Tibial artery (tissue), 4 donors: ENCODE data around the gene KRTAP1-1.
A peak's percentile ranks its signal among the peaks of the same experiment; 100 is the strongest.

Experiments
- DNase-seq, 2 donors: peaks; one replicate each; pipeline ENCODE4 v3.0.0-alpha.2; 2019
- H3K27ac ChIP-seq, 2 donors: fragments of 200-600 bp; sonication (generic) in 1 of 2; 1 replicate in 1 of 2; 2 replicates in 1 of 2; pipeline ENCODE4 v1.5.1; 2018 to 2019; ENCODE audit warnings: mild to moderate bottlenecking in 1 of 2
- H3K27me3 ChIP-seq, 2 donors: fragments of 200-600 bp; sonication (generic) in 1 of 2; one replicate each; pipeline versions ENCODE4 v1.5.1 to v1.6.0; 2016 to 2019
- H3K36me3 ChIP-seq, 3 donors: fragments of 200-600 bp; sonication (generic) in 2 of 3; one replicate each; pipeline ENCODE4 v1.5.1; 2016 to 2019; ENCODE audit warnings: mild to moderate bottlenecking in 2 of 3
- H3K4me1 ChIP-seq, 4 donors: fragments of 200-600 bp; sonication (generic) in 2 of 4; 1 replicate in 3 of 4; 2 replicates in 1 of 4; pipeline ENCODE4 v1.5.1; 2016 to 2019
- H3K4me3 ChIP-seq, 2 donors: fragments of 200-600 bp; sonication (generic) in 1 of 2; 1 replicate in 1 of 2; 2 replicates in 1 of 2; pipeline ENCODE4 v1.5.1; 2018 to 2019; ENCODE audit warnings: mild to moderate bottlenecking in 2 of 2
- H3K9me3 ChIP-seq, 3 donors: fragments of 200-600 bp; sonication (generic) in 1 of 3; one replicate each; pipeline ENCODE4 v1.5.1; 2016 to 2019
- intact Hi-C: fragments of 100-400 bp; cut with DNase I; formaldehyde crosslinking; loops from one replicate; pipeline ENCODE4 v1.15.0; 2023; ENCODE audit warnings: low total_unique reads
- TF ChIP-seq, protein P1 (sequence below), 2 experiments: fragments of 200-600 bp in 1 of 2; fragments of 450-650 bp in 1 of 2; IDR thresholded peaks; one replicate each; pipeline ENCODE4 v1.5.1; 2017 to 2019; ENCODE audit warnings: antibody characterized with exemption in 2 of 2, mild to moderate bottlenecking in 1 of 2, moderate library complexity in 1 of 2

Gene KRTAP1-1

DNA sequence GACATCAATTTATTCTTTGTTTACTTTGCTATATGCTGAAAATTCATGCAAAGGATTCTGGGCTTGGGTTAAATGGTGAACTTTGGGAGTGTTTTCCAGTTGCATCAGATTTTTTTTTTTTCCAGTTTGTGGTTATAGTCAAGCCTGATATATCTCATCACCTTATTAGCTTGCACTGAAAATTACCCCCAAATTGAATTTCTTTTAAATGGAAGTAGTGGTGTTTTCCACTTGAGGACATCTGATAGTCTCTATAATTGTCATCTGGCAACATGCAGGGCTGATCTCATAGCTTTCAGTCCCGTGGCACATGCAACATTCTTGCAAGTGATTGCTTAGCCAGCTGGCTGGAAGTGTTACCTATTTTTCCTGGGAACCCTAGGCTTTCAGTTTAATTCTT lies 27.6 kb downstream of the KRTAP1-1 start:
- H3K36me3 ChIP-seq: no peaks in the 10 kb centered on the region
- no peaks in the 10 kb centered on the region for H3K27me3 ChIP-seq
- H3K4me1 ChIP-seq: no peaks in the 10 kb centered on the region
- H3K4me3 ChIP-seq: no peak overlapping the region
- H3K9me3 ChIP-seq: no peaks in the 10 kb centered on the region
- intact Hi-C loops: no loop called here
- DNase-seq: peak in 1 of 2 donors; percentile 31
- no peak overlapping the region for H3K27ac ChIP-seq
- TF ChIP-seq, protein P1, sequence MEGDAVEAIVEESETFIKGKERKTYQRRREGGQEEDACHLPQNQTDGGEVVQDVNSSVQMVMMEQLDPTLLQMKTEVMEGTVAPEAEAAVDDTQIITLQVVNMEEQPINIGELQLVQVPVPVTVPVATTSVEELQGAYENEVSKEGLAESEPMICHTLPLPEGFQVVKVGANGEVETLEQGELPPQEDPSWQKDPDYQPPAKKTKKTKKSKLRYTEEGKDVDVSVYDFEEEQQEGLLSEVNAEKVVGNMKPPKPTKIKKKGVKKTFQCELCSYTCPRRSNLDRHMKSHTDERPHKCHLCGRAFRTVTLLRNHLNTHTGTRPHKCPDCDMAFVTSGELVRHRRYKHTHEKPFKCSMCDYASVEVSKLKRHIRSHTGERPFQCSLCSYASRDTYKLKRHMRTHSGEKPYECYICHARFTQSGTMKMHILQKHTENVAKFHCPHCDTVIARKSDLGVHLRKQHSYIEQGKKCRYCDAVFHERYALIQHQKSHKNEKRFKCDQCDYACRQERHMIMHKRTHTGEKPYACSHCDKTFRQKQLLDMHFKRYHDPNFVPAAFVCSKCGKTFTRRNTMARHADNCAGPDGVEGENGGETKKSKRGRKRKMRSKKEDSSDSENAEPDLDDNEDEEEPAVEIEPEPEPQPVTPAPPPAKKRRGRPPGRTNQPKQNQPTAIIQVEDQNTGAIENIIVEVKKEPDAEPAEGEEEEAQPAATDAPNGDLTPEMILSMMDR (IDR thresholded peaks at IDR 0.05): no peak

DNA sequence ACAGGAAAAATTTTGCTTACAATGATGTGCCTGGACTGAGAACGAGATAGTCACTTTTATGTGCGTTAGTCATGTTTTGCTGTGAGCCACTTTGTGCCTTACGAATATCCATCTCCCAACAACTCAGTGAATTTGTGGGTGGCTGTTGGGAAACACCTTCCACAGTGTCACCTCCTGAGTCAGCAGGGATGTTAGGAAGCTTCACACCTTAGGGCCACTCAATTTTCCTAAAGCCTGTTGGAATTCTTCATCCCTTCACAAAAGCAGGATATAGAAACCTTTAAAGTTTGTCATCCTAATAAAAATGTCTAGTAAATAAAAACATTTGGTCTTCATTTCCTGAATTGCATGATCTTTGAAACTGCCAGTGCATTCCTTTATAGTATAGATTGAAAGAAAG lies 28.1 kb downstream of the KRTAP1-1 start:
- intact Hi-C loops: no loop called here
- H3K4me1 ChIP-seq: no peaks in the 10 kb centered on the region
- no peak for DNase-seq
- TF ChIP-seq, protein P1 (IDR thresholded peaks at IDR 0.05): no peak
- no peaks in the 10 kb centered on the region for H3K36me3 ChIP-seq
- no peak overlapping the region for H3K4me3 ChIP-seq
- no peaks in the 10 kb centered on the region for H3K27me3 ChIP-seq
- H3K9me3 ChIP-seq: no peaks in the 10 kb centered on the region
- no peak overlapping the region for H3K27ac ChIP-seq

DNA sequence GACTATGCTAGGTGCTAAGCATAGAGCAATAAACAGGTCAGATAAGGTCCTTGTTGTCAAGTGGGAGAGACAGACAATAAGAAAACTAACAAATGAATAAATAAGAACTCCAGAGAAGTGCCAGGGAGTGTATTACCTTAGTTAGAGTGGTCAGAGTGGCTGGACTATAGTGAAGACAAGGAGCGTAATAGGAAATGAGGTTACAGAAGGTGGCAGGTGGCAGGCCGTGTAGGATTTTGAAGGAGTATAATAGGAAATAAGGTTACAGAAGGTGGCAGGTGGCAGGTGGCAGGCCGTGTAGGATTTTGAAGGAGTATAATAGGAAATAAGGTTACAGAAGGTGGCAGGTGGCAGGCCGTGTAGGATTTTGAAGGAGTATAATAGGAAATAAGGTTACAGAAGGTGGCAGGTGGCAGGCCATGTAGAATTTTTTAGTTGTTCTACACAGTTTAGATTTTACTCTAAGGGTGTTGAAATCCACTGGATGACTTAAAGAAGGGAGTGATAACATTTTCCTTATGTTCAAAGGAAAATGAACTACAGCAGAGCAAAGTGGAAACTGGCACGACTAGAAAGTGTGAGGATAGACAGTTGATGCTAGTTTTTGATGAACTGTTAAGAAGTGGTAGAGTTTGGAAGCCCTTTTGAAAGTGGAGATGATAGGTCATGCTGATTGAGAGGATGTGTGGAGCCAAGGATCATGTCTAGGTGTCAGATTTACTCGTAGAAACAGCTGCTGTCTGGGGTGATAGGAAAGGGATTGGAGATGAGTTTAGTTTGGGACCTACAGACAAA lies 28.7 kb downstream of the KRTAP1-1 start:
- Histone ChIP-seq H3K4me3 (no peak overlapping the region), H3K4me1 (no peaks in the 10 kb centered on the region), H3K27me3 (no peaks in the 10 kb centered on the region), H3K9me3 (no peaks in the 10 kb centered on the region), H3K27ac (no peak overlapping the region), H3K36me3 (no peaks in the 10 kb centered on the region)
- no peak for DNase-seq
- intact Hi-C loops: no loop called here
- TF ChIP-seq, protein P1 (IDR thresholded peaks at IDR 0.05): no peak

DNA sequence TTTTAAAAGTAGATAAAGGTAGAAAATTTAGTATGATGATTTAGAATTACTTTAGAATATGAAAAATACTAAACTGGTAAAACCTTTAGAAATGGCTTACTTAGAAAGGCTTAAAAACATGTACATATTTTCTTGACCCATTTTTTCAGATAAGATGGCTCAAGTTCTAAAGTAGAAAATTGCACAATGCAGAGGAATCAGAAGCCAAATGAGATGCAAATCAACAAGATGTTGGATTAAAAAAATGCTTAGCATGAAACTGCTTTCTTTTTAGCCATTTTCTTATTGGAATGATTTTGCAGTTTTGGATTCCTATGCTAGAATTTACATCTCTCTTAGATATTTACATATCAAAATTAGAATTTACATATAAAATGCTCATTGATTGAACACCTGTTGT lies 30.8 kb downstream of the KRTAP1-1 start:
- intact Hi-C loops: no loop called here
- no peak overlapping the region for H3K27ac ChIP-seq
- no peak for DNase-seq
- no peak overlapping the region for H3K4me3 ChIP-seq
- no peaks in the 10 kb centered on the region for H3K36me3 ChIP-seq
- TF ChIP-seq, protein P1 (IDR thresholded peaks at IDR 0.05): no peak
- no peaks in the 10 kb centered on the region for H3K27me3 ChIP-seq
- no peaks in the 10 kb centered on the region for H3K9me3 ChIP-seq
- no peaks in the 10 kb centered on the region for H3K4me1 ChIP-seq

DNA sequence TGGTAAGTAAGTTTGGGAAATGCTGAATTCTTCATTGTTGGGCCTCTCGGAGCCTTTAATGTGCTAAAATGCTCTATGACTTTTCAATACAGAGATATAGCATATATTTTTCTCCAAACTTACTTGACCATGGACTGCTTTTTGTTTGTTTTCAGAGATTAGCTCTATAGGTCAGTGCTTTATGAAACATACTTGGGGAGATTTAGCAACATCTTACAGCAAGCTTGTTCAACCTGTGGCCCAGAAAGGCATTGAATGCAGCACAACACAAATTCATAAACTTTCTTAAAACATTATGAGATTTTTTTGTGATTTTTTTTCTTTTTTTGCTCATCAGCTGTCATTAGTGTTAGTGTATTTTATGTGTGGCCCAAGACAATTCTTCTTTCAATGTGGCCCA lies 31.3 kb downstream of the KRTAP1-1 start:
- Histone ChIP-seq H3K4me3 (no peak overlapping the region), H3K36me3 (no peaks in the 10 kb centered on the region), H3K9me3 (no peaks in the 10 kb centered on the region), H3K27ac (no peak overlapping the region), H3K27me3 (no peaks in the 10 kb centered on the region), H3K4me1 (no peaks in the 10 kb centered on the region)
- no peak for DNase-seq
- intact Hi-C loops: no loop called here
- TF ChIP-seq, protein P1 (IDR thresholded peaks at IDR 0.05): no peak
